HG02763 (cell line): ENCODE results near the gene ENO2.

Source experiments
- ATAC-seq: cut with Tn5 transposase; IDR thresholded peaks from one replicate; pipeline ENCODE4 v1.9.1; 2021; ENCODE audit warnings: mild to moderate bottlenecking, moderate library complexity; ENCODE audit not compliant: unreplicated experiment

Gene ENO2

GRCh38 chr12:6929466-6930452, 15.4 kb downstream of the ENO2 start:
- no peak for ATAC-seq

GRCh38 chr12:6932766-6933165, 18.4 kb downstream of the ENO2 start:
- no peak for ATAC-seq

GRCh38 chr12:6934110-6934509, 19.7 kb downstream of the ENO2 start:
- no peak for ATAC-seq

- no peak for ATAC-seq
Measured at GRCh38 chr12:6935371-6936193, 21.2 kb downstream of the ENO2 start.

GRCh38 chr12:6936194-6936635, 21.8 kb downstream of the ENO2 start:
- no peak for ATAC-seq

- no peak for ATAC-seq
Measured at GRCh38 chr12:6936636-6937480, 22.5 kb downstream of the ENO2 start.

GRCh38 chr12:6937481-6938352, 23.3 kb downstream of the ENO2 start:
- peak; percentile 86 for ATAC-seq

- ATAC-seq: no peak
Measured at GRCh38 chr12:6938353-6939190, 24.2 kb downstream of the ENO2 start.

- no peak for ATAC-seq
Measured at GRCh38 chr12:6939191-6939540, 24.8 kb downstream of the ENO2 start.

- ATAC-seq: no peak
Measured at GRCh38 chr12:6941267-6941666, 26.9 kb downstream of the ENO2 start.

- no peak for ATAC-seq
Measured at GRCh38 chr12:6941782-6942181, 27.4 kb downstream of the ENO2 start.

GRCh38 chr12:6942331-6942665, 27.9 kb downstream of the ENO2 start:
- no peak for ATAC-seq

GRCh38 chr12:6943389-6943721, 29.0 kb downstream of the ENO2 start:
- ATAC-seq: peak; percentile 26

- peak; percentile 27 for ATAC-seq
Measured at GRCh38 chr12:6943722-6944380, 29.5 kb downstream of the ENO2 start, which contains the start of the genes C12orf57 and RNU7-1. Gene C12orf57, plus strand, starts transcription at chr12:6944022. Its CDS starts 100 bp downstream, at chr12:6944122. Gene RNU7-1, plus strand, starts transcription at chr12:6943816.

GRCh38 chr12:6944381-6945186, 30.2 kb downstream of the ENO2 start:
- peak; percentile 43 for ATAC-seq

- ATAC-seq: no peak
Measured at GRCh38 chr12:6945613-6946012, 31.2 kb downstream of the ENO2 start.

- peak; percentile 22 for ATAC-seq
Measured at GRCh38 chr12:6946033-6946919, 31.9 kb downstream of the ENO2 start.
